Measurements from ENCODE around the gene AMN. TPM values are rescaled to one million over a fixed set of nuclear protein-coding genes. Genes with fewer than 3 reads are reported as not detected.

Gene AMN
- total and polyA plus RNA-seq, 9 of the 15 experiments (the other 6 are each of a cell fraction or from before 2014, with no cell fraction given): 0.04 to 0.14 TPM; not detected in 7

DNA sequence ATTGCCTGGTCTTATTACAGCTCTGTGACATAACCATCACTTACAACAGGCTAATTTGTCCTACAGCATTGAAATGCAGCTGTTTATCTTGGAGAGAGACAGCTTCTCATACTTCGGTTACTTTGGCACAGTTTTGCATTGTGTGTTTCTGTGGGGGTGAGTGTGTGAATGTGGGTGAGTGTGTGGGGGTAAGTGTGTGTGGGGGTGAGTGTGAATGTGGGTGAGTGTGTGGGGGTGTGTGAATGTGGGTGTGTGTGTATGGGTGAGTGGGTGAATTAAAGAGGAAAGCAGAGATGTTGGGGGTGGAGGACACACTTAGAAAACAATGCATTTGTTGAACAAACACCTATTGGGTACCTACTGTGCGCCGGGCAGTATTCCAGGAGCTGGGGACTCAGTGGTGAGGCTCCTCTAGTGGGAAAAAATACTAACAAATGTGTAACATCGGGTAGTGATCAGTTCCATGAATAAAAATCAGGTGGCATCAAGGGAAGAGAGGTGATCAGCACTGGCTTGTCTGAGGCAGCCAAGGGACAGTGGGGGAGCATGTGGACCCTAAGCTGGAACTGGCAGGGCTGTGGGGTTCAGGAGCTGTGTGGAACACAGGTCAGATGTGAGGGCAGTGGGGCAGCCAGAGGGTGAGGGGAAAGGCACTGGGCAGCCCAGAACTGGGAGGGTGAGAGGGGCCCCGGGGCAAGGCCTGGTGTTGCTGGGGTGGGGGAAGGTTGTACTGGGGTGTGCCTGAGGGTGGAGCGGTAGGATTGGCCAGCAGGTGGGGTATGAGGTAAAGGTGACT, 44.1 kb upstream of the AMN start:
- no peak overlapping the region for H3K4me2 ChIP-seq (ENCODE audit: insufficient read depth, low read length)
- in situ Hi-C loops (cut with MboI): no loop called here
- TF ChIP-seq ZKSCAN1 (IDR thresholded peaks at IDR 0.05; ENCODE audit: low read depth, low read length) (peak; percentile 58; the same call in 1 of the 2 replicates), KDM2B (CRISPR knock-in tag; IDR thresholded peaks at IDR 0.05) (no peak), EGR1 (conservative IDR thresholded peaks at IDR 0.05) (peak; percentile 72)
- TF ChIP-seq, protein P1, sequence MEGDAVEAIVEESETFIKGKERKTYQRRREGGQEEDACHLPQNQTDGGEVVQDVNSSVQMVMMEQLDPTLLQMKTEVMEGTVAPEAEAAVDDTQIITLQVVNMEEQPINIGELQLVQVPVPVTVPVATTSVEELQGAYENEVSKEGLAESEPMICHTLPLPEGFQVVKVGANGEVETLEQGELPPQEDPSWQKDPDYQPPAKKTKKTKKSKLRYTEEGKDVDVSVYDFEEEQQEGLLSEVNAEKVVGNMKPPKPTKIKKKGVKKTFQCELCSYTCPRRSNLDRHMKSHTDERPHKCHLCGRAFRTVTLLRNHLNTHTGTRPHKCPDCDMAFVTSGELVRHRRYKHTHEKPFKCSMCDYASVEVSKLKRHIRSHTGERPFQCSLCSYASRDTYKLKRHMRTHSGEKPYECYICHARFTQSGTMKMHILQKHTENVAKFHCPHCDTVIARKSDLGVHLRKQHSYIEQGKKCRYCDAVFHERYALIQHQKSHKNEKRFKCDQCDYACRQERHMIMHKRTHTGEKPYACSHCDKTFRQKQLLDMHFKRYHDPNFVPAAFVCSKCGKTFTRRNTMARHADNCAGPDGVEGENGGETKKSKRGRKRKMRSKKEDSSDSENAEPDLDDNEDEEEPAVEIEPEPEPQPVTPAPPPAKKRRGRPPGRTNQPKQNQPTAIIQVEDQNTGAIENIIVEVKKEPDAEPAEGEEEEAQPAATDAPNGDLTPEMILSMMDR (IDR thresholded peaks at IDR 0.05 in 2 of 3, conservative IDR thresholded peaks at IDR 0.05 in 1 of 3; ENCODE audit: insufficient read depth in 2 of 3, low read depth in 1 of 3, low read length in 3 of 3): peak in 1 of 3 experiments; percentile 8; a peak in 1 of 6 replicates
- H3K79me2 ChIP-seq (ENCODE audit: control insufficient read depth, insufficient read depth, low read length): no peaks in the 10 kb centered on the region
- H3K9me3 ChIP-seq (replicated peaks; ENCODE audit: control insufficient read depth, insufficient read depth, low read depth, low read length): no peaks in the 10 kb centered on the region
- H3K4me3 ChIP-seq: no peak overlapping the region
- CTCF ChIA-PET (ENCODE audit: low intra/inter-chr PET ratio): no interaction called here
- FAIRE-seq (no peak), DNase-seq (ENCODE audit: extremely low read depth in 1 of 4, low spot score in 3 of 4) (peak in 1 of 4 experiments; percentile 17), ATAC-seq (peak; percentile 64)
- intact Hi-C loops (cut with micrococcal nuclease): no loop called here
- no TSS peak for BruUV-seq (replicated peaks)
- no peak overlapping the region for H3K9ac ChIP-seq (ENCODE audit: insufficient read depth in 1 of 2, low read depth in 2 of 2, low read length in 2 of 2)
- no peaks in the 10 kb centered on the region for H3K9me1 ChIP-seq (ENCODE audit: control insufficient read depth, insufficient read depth, low read length)
- H3K27ac ChIP-seq (ENCODE audit: extremely low read depth, low read depth, low read length): no peak overlapping the region
- 77% methylated on average over 3 of the region's 6 CpGs for WGBS (ENCODE audit: insufficient coverage, low coverage, missing lambda C conversion rate)
- no peaks in the 10 kb centered on the region for H4K20me1 ChIP-seq (replicated peaks; ENCODE audit: control insufficient read depth, insufficient read depth, low read length)
- H3K4me1 ChIP-seq (replicated peaks in 1 of 2; ENCODE audit: control insufficient read depth in 2 of 2, insufficient read depth in 2 of 2, low read length in 2 of 2): peaks cover 0 to 1% of the 10 kb centered on the region in 2 experiments; a peak in 2 of 5 replicates
- H3K27me3 ChIP-seq (ENCODE audit: control insufficient read depth in 2 of 2, insufficient read depth in 2 of 2, low read length in 2 of 2): no peaks in the 10 kb centered on the region
- POLR2A ChIA-PET: no interaction called here
- H2AFZ ChIP-seq (ENCODE audit: low read depth, low read length): no peak overlapping the region
- H3K36me3 ChIP-seq (ENCODE audit: control insufficient read depth, insufficient read depth, low read length): peaks cover 33% of the 10 kb centered on the region
